CD1c-positive myeloid dendritic cell (primary cell): Measurements from ENCODE around the gene PCDHGA3.
"Not testable (repeated sequence)": the region's sequence is repeated elsewhere in the genome, so short reads cannot be mapped to it uniquely, and the experiment has no call there.

Experiments used
- DNase-seq: peaks from one replicate; pipeline ENCODE4 v3.0.0-alpha.2; 2016; ENCODE audit errors: extremely low spot score

Gene PCDHGA3

GRCh38 chr5:141343242-141343952, at the start of gene PCDHGA3:
Gene PCDHGA3 (plus strand): TSS chr5:141343829. CDS start chr5:141344034, 205 bp downstream.
- peak; percentile 22 for DNase-seq

- no peak for DNase-seq
Observed at GRCh38 chr5:141298376-141298775, 45.3 kb upstream of the PCDHGA3 start.

- DNase-seq, result no peak
Observed at GRCh38 chr5:141303756-141304155, 39.9 kb upstream of the PCDHGA3 start, which contains the start of gene SLC25A2. Gene SLC25A2 (minus strand): TSS chr5:141304049. CDS start chr5:141303865, 184 bp downstream.

- no peak for DNase-seq
Observed at GRCh38 chr5:141306630-141307029, 37.0 kb upstream of the PCDHGA3 start.

- DNase-seq, result no peak
Observed at GRCh38 chr5:141313711-141314110, 29.9 kb upstream of the PCDHGA3 start.

GRCh38 chr5:141316963-141317362, 26.7 kb upstream of the PCDHGA3 start:
- DNase-seq, result not testable (repeated sequence)

GRCh38 chr5:141319202-141319601, 24.4 kb upstream of the PCDHGA3 start:
- no peak for DNase-seq

GRCh38 chr5:141319699-141320098, 23.9 kb upstream of the PCDHGA3 start:
- no peak for DNase-seq

- peak; percentile 97 for DNase-seq
Observed at GRCh38 chr5:141320225-141321169, 23.1 kb upstream of the PCDHGA3 start, which contains the start of gene TAF7. Gene TAF7 (minus strand): TSS chr5:141320784. CDS start chr5:141320044, 740 bp downstream.

- DNase-seq, result no peak
Observed at GRCh38 chr5:141322261-141322660, 21.4 kb upstream of the PCDHGA3 start.

- peak; percentile 59 for DNase-seq
Observed at GRCh38 chr5:141326088-141326854, 17.4 kb upstream of the PCDHGA3 start.

- no peak for DNase-seq
Observed at GRCh38 chr5:141328231-141328630, 15.4 kb upstream of the PCDHGA3 start.

GRCh38 chr5:141330299-141331080, 13.1 kb upstream of the PCDHGA3 start, which contains the start of gene PCDHGA1:
Gene PCDHGA1 (plus strand): TSS chr5:141330514.
- no peak for DNase-seq

GRCh38 chr5:141332571-141332970, 11.1 kb upstream of the PCDHGA3 start:
- not testable (repeated sequence) for DNase-seq

- peak; percentile 26 for DNase-seq
Observed at GRCh38 chr5:141338538-141339306, 4.9 kb upstream of the PCDHGA3 start, which contains the start of gene PCDHGA2. Gene PCDHGA2 (plus strand): TSS chr5:141338760.

GRCh38 chr5:141340781-141341354, 2.8 kb upstream of the PCDHGA3 start:
- not testable (repeated sequence) for DNase-seq

GRCh38 chr5:141342773-141343172, 856 bp upstream of the PCDHGA3 start:
- no peak for DNase-seq

GRCh38 chr5:141343953-141344463, 379 bp downstream of the PCDHGA3 start:
- no peak for DNase-seq

GRCh38 chr5:141345327-141345726, 1.7 kb downstream of the PCDHGA3 start:
- no peak for DNase-seq
